ENCODE measurements around the gene SPOCK1. TPM values are rescaled to one million over a fixed set of nuclear protein-coding genes. Genes with fewer than 3 reads are reported as not detected.

The SPOCK1 gene
- total RNA-seq, 4 donors from 2014 or later = 1.1 to 6.4 (median 4.2) TPM; not detected in 1

GRCh38 chr5:137207023-137207760, 291.9 kb downstream of the SPOCK1 start:
- no peaks in the 10 kb centered on the region for H3K4me1 ChIP-seq
- no peak for DNase-seq
- TF ChIP-seq POLR2A (IDR thresholded peaks at IDR 0.05) = no peak
- TF ChIP-seq, protein P1, sequence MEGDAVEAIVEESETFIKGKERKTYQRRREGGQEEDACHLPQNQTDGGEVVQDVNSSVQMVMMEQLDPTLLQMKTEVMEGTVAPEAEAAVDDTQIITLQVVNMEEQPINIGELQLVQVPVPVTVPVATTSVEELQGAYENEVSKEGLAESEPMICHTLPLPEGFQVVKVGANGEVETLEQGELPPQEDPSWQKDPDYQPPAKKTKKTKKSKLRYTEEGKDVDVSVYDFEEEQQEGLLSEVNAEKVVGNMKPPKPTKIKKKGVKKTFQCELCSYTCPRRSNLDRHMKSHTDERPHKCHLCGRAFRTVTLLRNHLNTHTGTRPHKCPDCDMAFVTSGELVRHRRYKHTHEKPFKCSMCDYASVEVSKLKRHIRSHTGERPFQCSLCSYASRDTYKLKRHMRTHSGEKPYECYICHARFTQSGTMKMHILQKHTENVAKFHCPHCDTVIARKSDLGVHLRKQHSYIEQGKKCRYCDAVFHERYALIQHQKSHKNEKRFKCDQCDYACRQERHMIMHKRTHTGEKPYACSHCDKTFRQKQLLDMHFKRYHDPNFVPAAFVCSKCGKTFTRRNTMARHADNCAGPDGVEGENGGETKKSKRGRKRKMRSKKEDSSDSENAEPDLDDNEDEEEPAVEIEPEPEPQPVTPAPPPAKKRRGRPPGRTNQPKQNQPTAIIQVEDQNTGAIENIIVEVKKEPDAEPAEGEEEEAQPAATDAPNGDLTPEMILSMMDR (IDR thresholded peaks at IDR 0.05) = no peak
- no peak overlapping the region for H3K4me3 ChIP-seq
- no peaks in the 10 kb centered on the region for H3K9me3 ChIP-seq
- no peaks in the 10 kb centered on the region for H3K36me3 ChIP-seq
- H3K27me3 ChIP-seq = no peaks in the 10 kb centered on the region
- no peak overlapping the region for H3K27ac ChIP-seq

DNA sequence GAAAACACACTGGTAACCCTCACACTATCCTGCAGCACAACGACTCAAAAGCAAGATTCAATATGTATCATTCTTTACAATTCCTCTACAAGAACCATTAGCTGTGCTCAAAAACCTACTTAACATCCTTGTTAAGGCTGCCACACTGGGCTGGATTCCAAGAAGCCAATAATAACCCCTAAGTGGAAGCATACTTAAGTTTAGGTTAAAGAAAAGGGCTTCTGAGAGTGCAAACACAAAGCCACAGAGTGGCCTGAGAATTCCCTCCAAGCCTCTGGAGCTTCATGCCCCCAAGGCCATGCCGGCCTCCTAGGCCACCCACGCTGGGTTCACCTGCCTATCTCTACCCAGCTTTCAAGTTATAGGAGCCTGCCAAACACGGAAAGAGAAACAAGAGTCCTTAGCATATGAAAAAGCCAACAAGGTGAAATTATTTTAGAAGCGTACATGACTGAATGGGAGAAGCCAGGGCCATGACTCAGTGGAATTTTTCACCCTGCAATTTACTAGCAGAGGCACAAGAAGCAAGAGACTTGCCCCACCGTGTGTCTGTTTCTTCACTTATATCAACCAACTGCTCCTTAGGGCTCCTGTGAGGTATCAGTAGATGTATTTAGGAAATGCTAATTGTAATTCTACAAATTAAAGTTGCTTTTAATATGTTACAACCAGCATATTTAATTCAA, 293.0 kb downstream of the SPOCK1 start:
- H3K9me3 ChIP-seq = no peaks in the 10 kb centered on the region
- no peak for DNase-seq
- H3K4me3 ChIP-seq = no peak overlapping the region
- no peak overlapping the region for H3K27ac ChIP-seq
- H3K27me3 ChIP-seq = no peaks in the 10 kb centered on the region
- no peaks in the 10 kb centered on the region for H3K4me1 ChIP-seq
- no peaks in the 10 kb centered on the region for H3K36me3 ChIP-seq
- TF ChIP-seq, protein P1 (IDR thresholded peaks at IDR 0.05) = no peak
- TF ChIP-seq POLR2A (IDR thresholded peaks at IDR 0.05) = no peak

- TF ChIP-seq, protein P1 (IDR thresholded peaks at IDR 0.05) = no peak
- no peak for TF ChIP-seq POLR2A (IDR thresholded peaks at IDR 0.05)
- no peak overlapping the region for H3K4me3 ChIP-seq
- no peaks in the 10 kb centered on the region for H3K4me1 ChIP-seq
Observed at GRCh38 chr5:137205231-137206027, 293.7 kb downstream of the SPOCK1 start.

GRCh38 chr5:137203011-137203632, 296.0 kb downstream of the SPOCK1 start:
- no peak for TF ChIP-seq POLR2A (IDR thresholded peaks at IDR 0.05)
- TF ChIP-seq, protein P1 (IDR thresholded peaks at IDR 0.05) = no peak
- DNase-seq = no peak
- H3K4me3 ChIP-seq = no peak overlapping the region
- H3K36me3 ChIP-seq = no peaks in the 10 kb centered on the region
- no peak overlapping the region for H3K27ac ChIP-seq
- H3K9me3 ChIP-seq = no peaks in the 10 kb centered on the region
- H3K4me1 ChIP-seq = no peaks in the 10 kb centered on the region
- no peaks in the 10 kb centered on the region for H3K27me3 ChIP-seq

More at GRCh38 chr5:137205231-137206027, 293.7 kb downstream of the SPOCK1 start:
- DNase-seq = no peak
- Histone ChIP-seq H3K9me3 (no peaks in the 10 kb centered on the region), H3K27me3 (no peaks in the 10 kb centered on the region), H3K36me3 (no peaks in the 10 kb centered on the region), H3K27ac (no peak overlapping the region)

DNA sequence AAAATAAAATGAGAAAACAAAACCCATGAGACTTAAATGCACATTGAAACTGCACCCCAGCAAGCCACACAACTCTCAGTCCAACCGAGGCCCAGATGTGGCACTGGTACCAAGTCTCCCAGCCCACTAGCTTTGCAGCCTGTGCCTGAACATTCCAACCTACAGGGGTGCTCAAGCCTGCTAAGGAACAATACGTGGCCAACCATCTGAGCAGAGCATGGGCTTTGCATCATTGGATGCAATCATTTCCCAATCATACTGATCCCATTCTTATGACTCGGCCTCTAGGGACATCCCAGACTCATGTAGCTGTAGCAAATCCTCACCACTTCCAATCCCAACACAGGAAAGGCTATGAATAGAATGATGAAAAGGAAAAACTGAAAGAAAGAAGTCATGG, 297.2 kb downstream of the SPOCK1 start:
- Histone ChIP-seq H3K4me1 (no peaks in the 10 kb centered on the region), H3K27me3 (no peaks in the 10 kb centered on the region), H3K4me3 (no peak overlapping the region), H3K27ac (no peak overlapping the region), H3K9me3 (no peaks in the 10 kb centered on the region), H3K36me3 (no peaks in the 10 kb centered on the region)
- TF ChIP-seq, protein P1 (IDR thresholded peaks at IDR 0.05) = no peak
- no peak for TF ChIP-seq POLR2A (IDR thresholded peaks at IDR 0.05)
- DNase-seq = no peak

All from Peyer's patch (tissue), 4 donors.